GM18909 (cell line): Measurements from ENCODE around the gene LSR.

ENCODE experiments used
- ATAC-seq: cut with Tn5 transposase; IDR thresholded peaks from one replicate; pipeline ENCODE4 v1.9.1; 2021; ENCODE audit warnings: mild to moderate bottlenecking; ENCODE audit not compliant: unreplicated experiment, poor library complexity

LSR gene, protein sequence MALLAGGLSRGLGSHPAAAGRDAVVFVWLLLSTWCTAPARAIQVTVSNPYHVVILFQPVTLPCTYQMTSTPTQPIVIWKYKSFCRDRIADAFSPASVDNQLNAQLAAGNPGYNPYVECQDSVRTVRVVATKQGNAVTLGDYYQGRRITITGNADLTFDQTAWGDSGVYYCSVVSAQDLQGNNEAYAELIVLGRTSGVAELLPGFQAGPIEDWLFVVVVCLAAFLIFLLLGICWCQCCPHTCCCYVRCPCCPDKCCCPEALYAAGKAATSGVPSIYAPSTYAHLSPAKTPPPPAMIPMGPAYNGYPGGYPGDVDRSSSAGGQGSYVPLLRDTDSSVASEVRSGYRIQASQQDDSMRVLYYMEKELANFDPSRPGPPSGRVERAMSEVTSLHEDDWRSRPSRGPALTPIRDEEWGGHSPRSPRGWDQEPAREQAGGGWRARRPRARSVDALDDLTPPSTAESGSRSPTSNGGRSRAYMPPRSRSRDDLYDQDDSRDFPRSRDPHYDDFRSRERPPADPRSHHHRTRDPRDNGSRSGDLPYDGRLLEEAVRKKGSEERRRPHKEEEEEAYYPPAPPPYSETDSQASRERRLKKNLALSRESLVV

DNA sequence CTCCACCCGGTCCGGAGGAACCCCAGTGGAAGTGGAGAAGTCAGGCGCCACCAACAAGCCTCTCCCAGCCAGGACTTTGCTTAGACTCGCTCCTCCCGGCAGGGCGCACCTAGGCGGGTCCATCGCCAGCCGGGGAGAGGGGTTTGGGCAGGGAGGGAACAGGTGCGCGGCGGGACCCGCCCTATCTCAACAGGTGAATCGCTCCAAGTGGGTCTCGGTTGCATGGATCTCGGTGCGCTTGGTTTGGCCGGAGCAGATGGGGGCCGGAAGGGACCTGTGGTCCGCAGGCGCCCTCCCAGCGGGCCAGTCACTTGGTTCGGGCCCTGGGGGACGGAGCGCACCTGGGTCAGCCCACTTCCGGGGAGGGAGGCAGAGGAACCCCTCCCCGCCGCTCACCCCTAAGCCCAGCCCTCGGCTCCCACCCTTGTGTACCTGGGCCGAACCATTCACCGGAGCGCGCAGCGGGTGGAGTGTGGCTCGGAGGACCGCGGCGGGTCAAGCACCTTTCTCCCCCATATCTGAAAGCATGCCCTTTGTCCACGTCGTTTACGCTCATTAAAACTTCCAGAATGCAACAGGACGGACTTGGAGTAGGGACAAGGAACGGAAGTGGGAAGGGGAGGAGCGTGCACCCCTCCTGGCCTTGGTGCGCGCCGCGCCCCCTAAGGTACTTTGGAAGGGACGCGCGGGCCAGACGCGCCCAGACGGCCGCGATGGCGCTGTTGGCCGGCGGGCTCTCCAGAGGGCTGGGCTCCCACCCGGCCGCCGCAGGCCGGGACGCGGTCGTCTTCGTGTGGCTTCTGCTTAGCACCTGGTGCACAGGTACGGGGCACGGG, at the start of gene LSR:
LSR (plus strand) TSS at position 693 of the 836 bp plus-strand sequence; CDS start at position 714, 21 bp downstream.
- peak; percentile 82 for ATAC-seq

DNA sequence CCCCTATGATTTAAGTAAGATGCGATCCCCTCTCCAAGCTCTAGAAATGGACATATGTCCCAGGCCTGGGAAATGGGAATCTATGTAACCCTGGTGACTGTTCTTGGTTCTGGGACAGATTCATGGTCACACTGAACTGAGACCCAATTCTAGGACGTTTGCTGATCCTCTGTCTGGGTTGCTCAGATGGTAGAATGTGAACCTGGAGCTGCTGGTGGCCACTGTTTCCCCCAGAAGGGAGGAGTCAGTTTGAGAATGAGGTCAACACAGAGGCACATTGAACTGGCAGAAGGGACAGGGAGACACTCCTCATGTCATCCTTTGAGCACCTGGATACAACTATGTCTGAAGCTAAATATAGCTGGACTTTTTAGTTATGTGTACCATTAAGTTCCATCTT, 49.3 kb upstream of the LSR start:
- no peak for ATAC-seq

DNA sequence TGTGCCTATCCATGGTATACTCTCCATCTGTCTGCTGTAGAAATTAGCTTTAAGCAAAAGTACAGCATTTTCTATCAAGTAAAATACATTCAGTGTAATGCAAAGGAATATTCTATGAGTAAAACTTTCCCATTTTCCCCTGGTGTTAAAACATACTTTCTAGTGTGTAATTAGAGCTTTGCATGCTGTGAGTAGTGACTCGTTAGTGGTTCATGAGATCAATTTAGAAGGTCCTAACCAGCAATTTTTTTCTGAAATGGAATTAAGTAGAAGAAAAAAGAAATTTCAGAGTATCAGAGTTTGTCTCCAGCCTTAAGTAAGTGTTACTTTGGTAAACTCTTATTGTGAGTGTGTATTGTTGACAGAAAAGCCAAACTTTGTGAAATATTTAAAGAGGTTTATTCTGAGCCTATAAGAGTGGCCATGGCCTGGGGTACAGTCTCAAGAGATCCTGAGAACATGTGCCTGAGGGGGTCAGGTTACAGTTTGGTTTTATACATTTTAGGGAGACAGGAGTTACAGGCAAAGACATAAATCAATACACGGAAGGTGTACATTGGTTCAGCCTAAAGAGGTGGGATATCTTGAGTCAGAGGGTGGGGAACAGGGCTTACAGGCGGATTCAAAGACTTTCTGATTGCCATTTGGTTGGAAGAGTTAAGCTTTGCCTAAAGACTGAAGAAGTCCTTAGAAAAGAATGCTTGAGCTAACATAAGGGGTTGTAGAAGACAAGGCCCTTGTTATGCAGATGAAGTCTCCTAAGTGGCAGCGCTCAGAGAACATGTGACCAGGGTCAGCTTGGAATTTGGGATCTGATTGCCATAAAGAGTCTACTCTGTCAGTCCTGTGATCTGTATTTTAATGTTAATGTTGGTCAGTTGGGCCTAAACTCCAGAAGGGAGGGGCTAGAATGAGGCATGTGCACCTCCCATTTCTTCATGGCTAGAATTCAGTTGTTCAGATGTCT, 45.8 kb upstream of the LSR start:
- ATAC-seq, result no peak

DNA sequence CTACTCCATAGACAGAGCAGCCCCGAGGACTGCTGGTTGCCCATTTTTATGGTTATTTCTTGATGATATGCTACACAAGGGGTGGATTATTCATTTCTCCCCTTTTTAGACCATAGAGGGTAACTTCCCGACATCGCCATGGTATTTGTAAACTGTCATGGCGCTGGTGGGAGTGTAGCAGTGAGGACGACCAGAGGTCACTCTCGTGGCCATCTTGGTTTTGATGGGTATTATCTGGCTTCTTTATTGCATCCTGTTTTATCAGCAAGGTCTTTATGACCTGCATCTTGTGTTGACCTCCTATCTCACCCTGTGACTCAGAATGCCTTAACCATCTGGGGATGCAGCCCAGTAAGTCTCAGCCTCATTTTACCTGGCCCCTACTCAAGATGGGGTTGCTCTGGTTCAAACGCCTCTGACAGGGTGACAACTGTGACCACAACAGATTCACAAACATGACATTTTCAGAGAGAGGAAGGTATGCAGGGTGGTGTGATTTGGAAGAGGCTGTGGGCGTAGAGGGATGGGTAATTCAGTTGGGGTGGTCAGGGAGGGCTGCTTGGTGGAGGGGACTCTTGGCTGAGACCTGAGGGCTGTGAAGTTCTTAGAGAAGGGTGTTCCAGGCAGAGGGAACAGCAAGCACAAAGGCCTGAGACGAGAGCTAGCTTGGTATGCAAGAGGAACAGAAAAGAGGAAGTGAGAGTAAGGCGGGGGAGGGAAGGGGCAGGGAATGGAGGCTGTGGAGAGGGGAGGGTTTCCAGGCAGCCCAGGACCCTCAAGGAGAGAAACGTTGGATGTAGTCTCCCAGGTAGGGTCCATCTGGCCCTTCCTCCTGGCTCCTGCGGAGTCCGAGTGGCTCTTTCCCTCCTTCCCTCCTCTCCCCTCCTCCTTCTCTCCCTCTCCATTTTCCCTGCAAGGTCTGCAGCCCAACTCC, 43.7 kb upstream of the LSR start:
- ATAC-seq, result peak; percentile 79

DNA sequence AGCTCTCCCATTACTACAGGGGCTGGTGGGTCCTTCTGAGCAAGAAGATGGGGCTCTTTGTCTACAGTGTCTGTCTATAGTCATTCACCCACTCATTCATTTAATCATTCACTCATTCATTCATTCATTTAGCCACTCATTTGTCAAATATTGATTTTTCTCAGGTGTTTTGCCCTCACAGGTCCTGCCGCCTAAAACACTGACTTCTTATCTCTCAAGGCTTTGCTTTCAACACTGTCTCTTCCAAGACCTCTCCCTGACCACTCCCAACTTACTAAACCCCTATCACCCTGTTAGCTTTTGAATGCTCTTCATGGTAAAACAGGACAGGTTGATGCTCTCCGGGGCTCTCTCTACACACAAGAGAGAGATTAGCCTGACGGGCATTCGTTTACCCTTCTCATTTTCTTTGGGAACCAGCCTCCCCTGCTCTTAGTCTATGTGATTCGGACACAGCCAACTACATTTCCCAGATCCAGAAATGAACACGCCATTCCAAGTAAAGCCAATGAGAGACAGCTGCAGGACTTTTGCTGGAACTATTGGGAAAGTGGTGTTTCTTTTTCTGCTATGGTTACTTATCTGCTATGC, 43.0 kb upstream of the LSR start:
- peak; percentile 30 for ATAC-seq

DNA sequence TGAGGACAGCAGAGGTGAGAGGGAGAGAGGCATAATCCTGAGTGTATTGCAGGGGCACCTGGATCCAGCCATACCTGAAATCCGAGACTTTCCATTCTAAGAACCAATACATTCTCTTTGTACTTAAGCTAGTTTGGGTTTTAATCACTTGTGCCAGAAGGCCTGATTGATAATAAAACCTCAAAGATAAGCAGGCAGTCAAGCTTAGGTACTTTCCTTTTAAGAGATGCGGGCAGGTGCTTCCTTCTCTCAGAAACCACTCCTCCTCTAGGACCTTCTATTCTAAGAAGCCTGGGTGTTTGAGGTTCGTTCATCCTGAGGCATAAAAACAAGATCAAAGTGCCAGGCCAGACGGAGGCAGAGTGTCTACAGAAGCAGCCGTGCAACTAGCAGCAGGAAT, 42.4 kb upstream of the LSR start:
- ATAC-seq, result no peak

DNA sequence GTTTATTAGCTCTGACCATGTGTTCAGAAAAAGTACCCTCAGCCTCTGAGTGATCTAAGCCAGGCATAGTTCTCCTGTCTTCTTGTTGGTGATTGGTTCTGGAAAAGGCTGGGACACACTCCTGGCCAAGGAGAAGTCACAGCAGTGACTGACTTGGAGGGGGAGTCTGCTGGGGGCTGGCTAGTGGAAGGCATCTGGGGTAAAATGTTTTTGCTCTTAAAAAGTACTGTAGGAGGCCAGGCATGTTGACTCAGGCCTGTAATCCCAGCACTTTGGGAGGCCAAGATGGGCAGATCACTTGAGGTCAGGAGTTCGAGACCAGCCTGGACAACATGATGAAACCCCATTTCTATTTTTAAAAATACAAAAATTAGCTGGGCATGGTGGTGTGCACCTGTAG, 41.9 kb upstream of the LSR start:
- ATAC-seq, result no peak

DNA sequence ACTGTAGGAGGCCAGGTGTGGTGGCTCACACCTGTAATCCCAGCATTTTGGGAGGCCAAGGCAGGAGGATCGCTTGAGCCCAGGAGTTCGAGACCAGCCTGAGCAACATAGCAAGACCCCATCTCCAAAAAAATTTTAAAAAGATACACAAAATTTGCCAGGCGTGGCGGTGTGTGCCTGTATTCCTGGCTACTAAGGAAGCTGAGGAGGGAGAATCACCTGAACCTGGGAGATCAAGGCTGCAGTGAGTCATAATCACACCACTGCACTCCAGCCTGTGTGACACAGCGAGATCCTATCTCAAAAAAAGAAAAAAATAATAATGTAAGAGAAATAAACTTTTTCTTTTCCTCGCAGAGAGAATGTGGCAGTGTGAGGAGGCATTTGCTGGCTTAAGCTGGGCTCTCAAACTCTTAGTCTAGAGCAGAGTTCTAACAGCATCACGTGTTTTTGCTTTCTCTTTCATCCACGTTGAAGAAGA, 41.4 kb upstream of the LSR start:
- ATAC-seq, result no peak

DNA sequence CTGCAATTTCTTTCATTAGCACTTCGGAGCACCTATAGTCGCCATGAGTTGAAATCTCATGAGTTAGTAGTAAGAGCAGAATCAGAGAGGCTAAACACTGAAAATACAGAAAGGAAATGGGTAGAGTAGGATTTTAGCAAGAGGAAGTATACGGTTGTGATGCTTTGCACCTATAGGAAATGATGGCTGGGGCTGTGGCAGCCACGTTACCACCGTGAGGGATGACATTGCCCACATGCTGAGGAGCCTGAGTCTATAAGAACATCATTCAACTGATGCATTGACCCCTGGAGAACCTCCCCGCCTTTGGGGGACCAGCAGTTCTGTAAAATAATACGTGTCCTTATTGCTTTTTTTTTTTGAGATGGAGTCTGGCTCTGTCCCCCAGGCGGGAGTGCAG, 40.7 kb upstream of the LSR start:
- ATAC-seq, result no peak

DNA sequence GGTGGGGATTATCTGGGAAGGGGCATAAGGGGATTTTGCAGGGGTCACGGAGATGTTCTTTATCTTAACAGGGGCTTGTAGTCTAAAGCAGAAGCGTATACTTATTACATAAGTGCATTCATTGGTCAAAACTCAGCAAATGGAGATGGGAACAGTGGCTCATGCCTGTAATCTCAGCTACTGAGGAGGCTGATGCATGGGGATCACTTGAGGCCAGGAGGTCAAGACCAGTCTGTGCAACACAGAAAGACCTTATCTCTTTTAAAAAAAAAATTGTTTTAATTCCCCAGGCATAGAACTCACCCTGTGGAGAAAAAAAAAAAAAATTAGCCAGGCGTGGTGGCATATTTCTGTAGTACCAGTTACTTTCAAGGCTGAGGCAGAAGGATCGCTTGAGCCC, 39.2 kb upstream of the LSR start:
- no peak for ATAC-seq

DNA sequence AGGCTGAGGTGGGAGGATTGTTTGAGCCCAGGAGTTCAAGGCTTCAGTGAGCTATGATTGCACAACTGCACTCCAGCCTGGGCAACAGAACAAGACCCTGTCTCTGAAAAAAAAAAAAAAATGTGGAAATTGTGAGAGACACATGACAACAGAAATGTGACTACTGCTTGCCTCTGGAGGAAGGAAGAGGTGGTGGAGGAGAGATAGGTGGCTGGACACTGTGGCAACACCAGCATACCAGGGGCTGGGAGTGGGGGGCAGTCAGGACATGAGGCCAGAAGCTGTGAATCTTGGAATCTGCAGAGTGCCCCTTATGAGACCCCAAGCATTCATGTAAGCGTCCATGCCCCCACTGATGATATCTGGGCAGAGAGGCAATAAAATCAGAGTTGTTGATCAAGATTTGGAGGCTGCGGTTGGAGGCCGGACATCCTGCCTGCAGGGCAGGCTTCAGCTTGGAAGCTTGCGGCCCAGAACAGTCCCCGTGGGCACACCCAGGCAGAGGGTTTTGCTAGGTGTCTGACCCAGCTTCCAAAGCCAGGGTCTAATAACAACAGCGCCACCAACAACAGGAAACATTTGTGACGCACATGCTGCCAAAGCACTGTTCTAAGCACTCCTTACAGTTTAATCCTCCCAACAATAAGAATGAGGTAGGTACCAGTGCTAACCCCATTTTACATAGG, 37.1 kb upstream of the LSR start:
- no peak for ATAC-seq

DNA sequence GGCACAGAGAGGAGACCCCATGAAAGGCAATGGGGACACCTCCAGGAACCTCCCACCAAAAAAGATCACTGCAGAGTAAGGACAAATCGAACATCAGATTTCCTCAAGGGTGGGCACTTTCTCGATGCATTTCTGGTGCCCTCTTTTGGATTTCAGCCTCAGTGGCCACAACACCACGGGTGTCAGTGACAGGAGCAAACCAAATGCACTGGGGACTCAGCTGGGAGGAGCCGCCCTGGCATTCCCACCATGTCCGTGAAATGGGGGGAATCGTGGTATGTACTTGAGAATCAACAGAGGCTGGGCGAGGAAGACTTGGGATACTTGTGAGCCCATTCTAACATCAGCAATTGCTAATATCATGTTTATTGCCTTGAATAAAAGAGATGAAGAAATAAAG, 36.6 kb upstream of the LSR start:
- ATAC-seq, result no peak

DNA sequence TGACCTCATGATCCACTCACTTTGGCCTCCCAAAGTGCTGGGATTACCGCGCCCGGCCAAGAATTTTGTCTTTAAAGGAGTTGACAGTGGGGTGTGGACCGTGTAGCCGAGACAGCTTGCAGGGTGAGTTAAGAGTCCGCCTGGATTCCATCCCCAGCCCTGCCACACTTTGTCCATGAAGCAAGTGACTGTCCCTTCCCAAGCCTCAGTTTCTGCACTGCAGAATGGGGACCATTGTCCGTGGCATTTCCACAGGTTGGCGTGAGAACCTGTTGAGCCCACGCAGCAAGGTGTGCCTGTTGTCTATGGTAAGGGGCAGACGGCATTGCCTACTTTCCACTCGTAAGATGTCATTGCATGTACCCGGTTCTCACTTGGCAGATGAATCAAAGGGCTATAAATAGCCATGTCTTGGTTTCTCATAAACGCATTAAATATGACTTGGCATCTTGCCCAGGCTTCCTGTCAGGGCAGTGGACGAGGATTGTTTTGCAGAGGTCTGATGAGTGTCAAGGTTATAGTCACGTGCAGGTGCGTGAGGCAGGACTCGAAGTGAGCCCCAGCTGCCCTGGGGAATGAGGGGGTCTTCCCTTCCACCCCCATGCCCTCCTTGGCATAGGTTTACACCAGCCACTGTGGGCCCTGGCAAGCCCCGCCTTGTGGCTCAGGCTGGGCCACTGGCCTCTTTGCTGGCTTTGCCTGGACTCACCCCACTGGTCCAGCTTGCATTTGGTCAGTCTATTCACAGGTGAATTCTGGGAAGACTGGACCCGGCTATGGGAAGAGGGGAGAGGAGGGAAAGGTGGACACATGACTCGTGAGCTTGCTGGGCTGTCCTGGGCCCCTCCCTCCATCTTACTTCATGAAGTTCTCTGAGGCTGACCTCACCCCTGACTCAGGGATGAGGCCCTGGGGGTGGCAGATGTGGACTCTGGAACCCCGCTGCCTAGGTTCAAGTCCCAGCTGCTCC, 34.9 kb upstream of the LSR start:
- peak; percentile 71 for ATAC-seq

DNA sequence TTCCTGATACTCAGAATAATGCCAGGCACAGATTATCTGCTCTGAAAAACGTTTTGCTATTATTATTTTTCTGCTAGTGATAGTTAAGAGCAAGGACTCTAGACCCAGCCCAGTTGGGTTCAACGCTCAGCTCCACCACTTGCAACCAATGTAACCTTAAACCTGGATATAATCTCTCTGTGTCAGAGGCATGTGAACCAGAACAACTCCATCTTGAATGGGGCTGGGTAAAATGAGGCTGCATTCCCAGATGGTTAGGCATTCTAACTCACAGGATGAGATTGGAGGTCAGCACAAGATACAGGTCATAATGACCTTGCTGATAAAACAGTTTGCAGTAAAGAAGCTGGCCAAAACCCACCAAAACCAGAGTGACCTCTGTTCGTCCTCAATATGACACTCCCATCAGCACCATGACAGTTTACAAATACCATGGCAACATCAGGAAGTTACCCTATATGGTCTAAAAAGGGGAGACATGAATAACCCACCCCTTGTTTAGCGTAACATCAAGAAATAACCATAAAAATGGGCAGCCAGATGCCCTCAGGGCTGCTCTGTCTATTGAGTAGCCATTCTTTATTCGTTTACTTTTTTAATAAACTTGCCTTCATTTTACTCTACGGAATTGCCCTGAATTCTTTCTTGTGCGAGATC, 33.9 kb upstream of the LSR start:
- ATAC-seq, result no peak

DNA sequence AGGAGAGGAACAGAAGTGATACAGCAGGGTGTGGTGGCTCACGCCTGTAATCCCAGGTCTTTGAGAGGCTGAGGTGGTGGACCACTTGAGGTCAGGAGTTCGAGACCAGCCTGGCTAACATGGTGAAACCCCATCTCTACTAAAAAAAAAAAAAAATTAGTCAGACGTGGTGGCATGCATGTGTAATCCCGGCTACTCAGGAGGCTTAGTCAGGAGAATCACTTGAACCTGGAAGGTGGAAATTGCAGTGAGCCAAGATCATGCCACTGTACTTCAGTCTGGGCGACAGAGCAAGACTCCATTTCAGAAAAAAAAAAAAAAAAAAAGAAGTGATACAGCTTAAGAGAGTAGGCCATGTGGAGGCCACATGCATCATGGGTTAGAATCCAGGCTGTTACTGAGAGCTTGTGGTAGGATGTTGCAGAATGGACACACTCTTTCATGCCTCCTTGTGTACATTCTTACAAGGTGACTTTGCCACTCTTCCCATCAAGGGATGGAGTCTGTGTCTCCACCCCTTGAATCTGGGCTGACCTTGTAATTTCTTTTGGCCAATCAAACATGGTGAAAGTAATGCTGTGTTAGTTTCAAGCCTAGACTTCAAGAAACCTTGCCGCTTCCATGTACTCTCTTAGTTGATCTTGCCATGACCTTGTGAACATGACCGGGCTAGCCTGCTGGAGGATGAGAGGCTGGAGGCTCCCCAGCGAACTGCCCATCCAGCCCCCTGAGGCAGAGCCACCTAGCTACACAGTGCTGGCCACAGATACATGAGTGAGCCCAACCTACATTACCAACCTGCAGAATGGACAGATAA, 32.6 kb upstream of the LSR start:
- no peak for ATAC-seq
